Astrocyte of the hippocampus (primary cell): ENCODE measurements around the gene RUVBL2.
"Not testable (repeated sequence)": the region's sequence is repeated elsewhere in the genome, so short reads cannot be mapped to it uniquely, and the experiment has no call there.

Source experiments
- DNase-seq: peaks from one replicate; pipeline ENCODE4 v3.0.0; 2011; ENCODE audit warnings: low read depth, low spot score

RUVBL2 gene

GRCh38 chr19:49017666-49018351 lies 24.1 kb downstream of the RUVBL2 start:
- peak; percentile 86 for DNase-seq

- peak; percentile 35 for DNase-seq
Observed at GRCh38 chr19:49018388-49019241, 24.9 kb downstream of the RUVBL2 start.

GRCh38 chr19:49019242-49019932 lies 25.7 kb downstream of the RUVBL2 start:
- DNase-seq: peak; percentile 79

- DNase-seq: no peak
Observed at GRCh38 chr19:49020342-49020741, 26.7 kb downstream of the RUVBL2 start.

- DNase-seq: no peak
Observed at GRCh38 chr19:49020931-49021895, 27.5 kb downstream of the RUVBL2 start.

GRCh38 chr19:49022116-49022515 lies 28.4 kb downstream of the RUVBL2 start:
- no peak for DNase-seq

- DNase-seq: not testable (repeated sequence)
Observed at GRCh38 chr19:49024233-49024632, 30.5 kb downstream of the RUVBL2 start, which contains the start of gene CGB3. Gene CGB3 (minus strand): TSS chr19:49024333. CDS start chr19:49023971, 362 bp downstream.

- DNase-seq: not testable (repeated sequence)
Observed at GRCh38 chr19:49025088-49025487, 31.4 kb downstream of the RUVBL2 start.

- peak; percentile 30 for DNase-seq
Observed at GRCh38 chr19:49025599-49025998, 31.9 kb downstream of the RUVBL2 start.

- DNase-seq: not testable (repeated sequence)
Observed at GRCh38 chr19:49028686-49029085, 35.0 kb downstream of the RUVBL2 start.

- DNase-seq: peak; percentile 66
Observed at GRCh38 chr19:49029749-49030148, 36.1 kb downstream of the RUVBL2 start.

GRCh38 chr19:49030323-49030722 lies 36.6 kb downstream of the RUVBL2 start:
- DNase-seq: not testable (repeated sequence)

GRCh38 chr19:49031642-49032301 lies 38.1 kb downstream of the RUVBL2 start, which contains the start of gene CGB2:
Gene CGB2 (plus strand): TSS chr19:49031890. CDS start chr19:49032096, 206 bp downstream.
- not testable (repeated sequence) for DNase-seq

- DNase-seq: not testable (repeated sequence)
Observed at GRCh38 chr19:49036815-49037214, 43.1 kb downstream of the RUVBL2 start, which contains the start of gene CGB1. Gene CGB1 (minus strand): TSS chr19:49036895. CDS start chr19:49036711, 184 bp downstream.

GRCh38 chr19:49038111-49038510 lies 44.4 kb downstream of the RUVBL2 start:
- not testable (repeated sequence) for DNase-seq

GRCh38 chr19:49038557-49039276 lies 45.0 kb downstream of the RUVBL2 start:
- peak; percentile 86 for DNase-seq

- not testable (repeated sequence) for DNase-seq
Observed at GRCh38 chr19:49039736-49040135, 46.0 kb downstream of the RUVBL2 start.

GRCh38 chr19:49042177-49042576 lies 48.5 kb downstream of the RUVBL2 start:
- peak; percentile 80 for DNase-seq

GRCh38 chr19:49042666-49043065 lies 49.0 kb downstream of the RUVBL2 start:
- DNase-seq: not testable (repeated sequence)
